Measurements from ENCODE around the gene ATR.
"Not testable (repeated sequence)": the region's sequence is repeated elsewhere in the genome, so short reads cannot be mapped to it uniquely, and the experiment has no call there.

The ATR gene

GRCh38 chr3:142574665-142575064 lies 3.9 kb downstream of the ATR start:
- Histone ChIP-seq H3K27ac (ENCODE audit: low read depth, low read length) (no peak overlapping the region), H3K36me3 (ENCODE audit: control insufficient read depth in 1 of 2, insufficient read depth in 2 of 2, low read length in 2 of 2) (no peaks in the 10 kb centered on the region), H3K9me3 (ENCODE audit: control insufficient read depth in 1 of 2, low read length in 2 of 2) (no peaks in the 10 kb centered on the region), H3K27me3 (ENCODE audit: control insufficient read depth in 1 of 2, insufficient read depth in 2 of 2, low read length in 2 of 2) (no peaks in the 10 kb centered on the region), H3K4me1 (ENCODE audit: control insufficient read depth in 1 of 2, insufficient read depth in 2 of 2, low read length in 2 of 2) (peaks cover 28 to 30% of the 10 kb centered on the region in 2 donors), H3K9ac (ENCODE audit: low read depth in 1 of 2, low read length in 2 of 2) (no peak overlapping the region), H3K4me3 (ENCODE audit: low read depth in 1 of 2, low read length in 2 of 2) (no peak overlapping the region)

GRCh38 chr3:142574223-142574622 lies 4.3 kb downstream of the ATR start:
- H3K27ac ChIP-seq (ENCODE audit: low read depth, low read length); H3K27me3 ChIP-seq (ENCODE audit: control insufficient read depth in 1 of 2, insufficient read depth in 2 of 2, low read length in 2 of 2); H3K9ac ChIP-seq (ENCODE audit: low read depth in 1 of 2, low read length in 2 of 2); H3K4me3 ChIP-seq (ENCODE audit: low read depth in 1 of 2, low read length in 2 of 2); H3K36me3 ChIP-seq (ENCODE audit: control insufficient read depth in 1 of 2, insufficient read depth in 2 of 2, low read length in 2 of 2); H3K9me3 ChIP-seq (ENCODE audit: control insufficient read depth in 1 of 2, low read length in 2 of 2): not testable (repeated sequence)
- peaks cover 24 to 25% of the 10 kb centered on the region in 2 donors for H3K4me1 ChIP-seq (ENCODE audit: control insufficient read depth in 1 of 2, insufficient read depth in 2 of 2, low read length in 2 of 2)

- not testable (repeated sequence) for H3K27me3 ChIP-seq (ENCODE audit: control insufficient read depth in 1 of 2, insufficient read depth in 2 of 2, low read length in 2 of 2); H3K9ac ChIP-seq (ENCODE audit: low read depth in 1 of 2, low read length in 2 of 2); H3K9me3 ChIP-seq (ENCODE audit: control insufficient read depth in 1 of 2, low read length in 2 of 2); H3K27ac ChIP-seq (ENCODE audit: low read depth, low read length); H3K36me3 ChIP-seq (ENCODE audit: control insufficient read depth in 1 of 2, insufficient read depth in 2 of 2, low read length in 2 of 2); H3K4me1 ChIP-seq (ENCODE audit: control insufficient read depth in 1 of 2, insufficient read depth in 2 of 2, low read length in 2 of 2); H3K4me3 ChIP-seq (ENCODE audit: low read depth in 1 of 2, low read length in 2 of 2)
Observed at GRCh38 chr3:142569422-142569821, 9.1 kb downstream of the ATR start.

GRCh38 chr3:142568393-142569017 lies 10.0 kb downstream of the ATR start:
- no peaks in the 10 kb centered on the region for H3K4me1 ChIP-seq (ENCODE audit: control insufficient read depth in 1 of 2, insufficient read depth in 2 of 2, low read length in 2 of 2)
- no peak overlapping the region for H3K9ac ChIP-seq (ENCODE audit: low read depth in 1 of 2, low read length in 2 of 2)
- H3K9me3 ChIP-seq (ENCODE audit: control insufficient read depth in 1 of 2, low read length in 2 of 2), result no peaks in the 10 kb centered on the region
- no peak overlapping the region for H3K4me3 ChIP-seq (ENCODE audit: low read depth in 1 of 2, low read length in 2 of 2)
- H3K36me3 ChIP-seq (ENCODE audit: control insufficient read depth in 1 of 2, insufficient read depth in 2 of 2, low read length in 2 of 2), result peaks cover 0 to 12% of the 10 kb centered on the region in 2 donors
- H3K27ac ChIP-seq (ENCODE audit: low read depth, low read length), result no peak overlapping the region
- no peaks in the 10 kb centered on the region for H3K27me3 ChIP-seq (ENCODE audit: control insufficient read depth in 1 of 2, insufficient read depth in 2 of 2, low read length in 2 of 2)

- H3K27me3 ChIP-seq (ENCODE audit: control insufficient read depth in 1 of 2, insufficient read depth in 2 of 2, low read length in 2 of 2), result no peaks in the 10 kb centered on the region
- H3K27ac ChIP-seq (ENCODE audit: low read depth, low read length), result no peak overlapping the region
- H3K4me3 ChIP-seq (ENCODE audit: low read depth in 1 of 2, low read length in 2 of 2), result no peak overlapping the region
- H3K36me3 ChIP-seq (ENCODE audit: control insufficient read depth in 1 of 2, insufficient read depth in 2 of 2, low read length in 2 of 2), result peaks cover 0 to 30% of the 10 kb centered on the region in 2 donors
- no peaks in the 10 kb centered on the region for H3K4me1 ChIP-seq (ENCODE audit: control insufficient read depth in 1 of 2, insufficient read depth in 2 of 2, low read length in 2 of 2)
- H3K9ac ChIP-seq (ENCODE audit: low read depth in 1 of 2, low read length in 2 of 2), result no peak overlapping the region
- no peaks in the 10 kb centered on the region for H3K9me3 ChIP-seq (ENCODE audit: control insufficient read depth in 1 of 2, low read length in 2 of 2)
Observed at GRCh38 chr3:142566096-142566495, 12.4 kb downstream of the ATR start.

GRCh38 chr3:142563496-142563997 lies 15.0 kb downstream of the ATR start:
- Histone ChIP-seq H3K4me1 (ENCODE audit: control insufficient read depth in 1 of 2, insufficient read depth in 2 of 2, low read length in 2 of 2) (no peaks in the 10 kb centered on the region), H3K27me3 (ENCODE audit: control insufficient read depth in 1 of 2, insufficient read depth in 2 of 2, low read length in 2 of 2) (no peaks in the 10 kb centered on the region), H3K4me3 (ENCODE audit: low read depth in 1 of 2, low read length in 2 of 2) (no peak overlapping the region), H3K9ac (ENCODE audit: low read depth in 1 of 2, low read length in 2 of 2) (no peak overlapping the region), H3K27ac (ENCODE audit: low read depth, low read length) (no peak overlapping the region), H3K9me3 (ENCODE audit: control insufficient read depth in 1 of 2, low read length in 2 of 2) (no peaks in the 10 kb centered on the region), H3K36me3 (ENCODE audit: control insufficient read depth in 1 of 2, insufficient read depth in 2 of 2, low read length in 2 of 2) (peaks cover 0 to 39% of the 10 kb centered on the region in 2 donors)

GRCh38 chr3:142560118-142560517 lies 18.4 kb downstream of the ATR start:
- Histone ChIP-seq H3K9me3 (ENCODE audit: control insufficient read depth in 1 of 2, low read length in 2 of 2) (no peaks in the 10 kb centered on the region), H3K27me3 (ENCODE audit: control insufficient read depth in 1 of 2, insufficient read depth in 2 of 2, low read length in 2 of 2) (no peaks in the 10 kb centered on the region), H3K27ac (ENCODE audit: low read depth, low read length) (no peak overlapping the region), H3K36me3 (ENCODE audit: control insufficient read depth in 1 of 2, insufficient read depth in 2 of 2, low read length in 2 of 2) (peaks cover 0 to 51% of the 10 kb centered on the region in 2 donors), H3K4me3 (ENCODE audit: low read depth in 1 of 2, low read length in 2 of 2) (no peak overlapping the region), H3K4me1 (ENCODE audit: control insufficient read depth in 1 of 2, insufficient read depth in 2 of 2, low read length in 2 of 2) (no peaks in the 10 kb centered on the region), H3K9ac (ENCODE audit: low read depth in 1 of 2, low read length in 2 of 2) (no peak overlapping the region)

- Histone ChIP-seq H3K9me3 (ENCODE audit: control insufficient read depth in 1 of 2, low read length in 2 of 2) (no peaks in the 10 kb centered on the region), H3K36me3 (ENCODE audit: control insufficient read depth in 1 of 2, insufficient read depth in 2 of 2, low read length in 2 of 2) (peaks cover 5 to 57% of the 10 kb centered on the region in 2 donors), H3K4me3 (ENCODE audit: low read depth in 1 of 2, low read length in 2 of 2) (no peak overlapping the region), H3K27ac (ENCODE audit: low read depth, low read length) (no peak overlapping the region), H3K27me3 (ENCODE audit: control insufficient read depth in 1 of 2, insufficient read depth in 2 of 2, low read length in 2 of 2) (no peaks in the 10 kb centered on the region), H3K9ac (ENCODE audit: low read depth in 1 of 2, low read length in 2 of 2) (no peak overlapping the region), H3K4me1 (ENCODE audit: control insufficient read depth in 1 of 2, insufficient read depth in 2 of 2, low read length in 2 of 2) (no peaks in the 10 kb centered on the region)
Observed at GRCh38 chr3:142553741-142554140, 24.8 kb downstream of the ATR start.

- H3K36me3 ChIP-seq (ENCODE audit: control insufficient read depth in 1 of 2, insufficient read depth in 2 of 2, low read length in 2 of 2), result peaks cover 5 to 57% of the 10 kb centered on the region in 2 donors
- not testable (repeated sequence) for H3K9me3 ChIP-seq (ENCODE audit: control insufficient read depth in 1 of 2, low read length in 2 of 2); H3K4me3 ChIP-seq (ENCODE audit: low read depth in 1 of 2, low read length in 2 of 2); H3K4me1 ChIP-seq (ENCODE audit: control insufficient read depth in 1 of 2, insufficient read depth in 2 of 2, low read length in 2 of 2); H3K27me3 ChIP-seq (ENCODE audit: control insufficient read depth in 1 of 2, insufficient read depth in 2 of 2, low read length in 2 of 2); H3K27ac ChIP-seq (ENCODE audit: low read depth, low read length); H3K9ac ChIP-seq (ENCODE audit: low read depth in 1 of 2, low read length in 2 of 2)
Observed at GRCh38 chr3:142552579-142552978, 26.0 kb downstream of the ATR start.

- Histone ChIP-seq H3K9ac (ENCODE audit: low read depth in 1 of 2, low read length in 2 of 2) (no peak overlapping the region), H3K9me3 (ENCODE audit: control insufficient read depth in 1 of 2, low read length in 2 of 2) (no peaks in the 10 kb centered on the region), H3K27me3 (ENCODE audit: control insufficient read depth in 1 of 2, insufficient read depth in 2 of 2, low read length in 2 of 2) (no peaks in the 10 kb centered on the region), H3K4me3 (ENCODE audit: low read depth in 1 of 2, low read length in 2 of 2) (no peak overlapping the region), H3K36me3 (ENCODE audit: control insufficient read depth in 1 of 2, insufficient read depth in 2 of 2, low read length in 2 of 2) (peaks cover 5 to 45% of the 10 kb centered on the region in 2 donors), H3K4me1 (ENCODE audit: control insufficient read depth in 1 of 2, insufficient read depth in 2 of 2, low read length in 2 of 2) (peaks cover 0 to 4% of the 10 kb centered on the region in 2 donors), H3K27ac (ENCODE audit: low read depth, low read length) (no peak overlapping the region)
Observed at GRCh38 chr3:142549986-142550385, 28.5 kb downstream of the ATR start.

Data from duodenal mucosa (tissue), 2 donors.